Stimulated activated CD4-positive, alpha-beta T cell treated with anti-CD3 and anti-CD28 coated beads, TNF-alpha, amount 100 ng/mL, for 24 hours (primary cell): ENCODE results near the gene HIP1R.
"Not testable (repeated sequence)": the region's sequence is repeated elsewhere in the genome, so short reads cannot be mapped to it uniquely, and the experiment has no call there.

ENCODE experiments used
- DNase-seq, 3 experiments: peaks; one replicate each; pipeline ENCODE4 v3.0.0-alpha.2; 2020; ENCODE audit warnings: low read depth in 3 of 3

HIP1R gene

DNA sequence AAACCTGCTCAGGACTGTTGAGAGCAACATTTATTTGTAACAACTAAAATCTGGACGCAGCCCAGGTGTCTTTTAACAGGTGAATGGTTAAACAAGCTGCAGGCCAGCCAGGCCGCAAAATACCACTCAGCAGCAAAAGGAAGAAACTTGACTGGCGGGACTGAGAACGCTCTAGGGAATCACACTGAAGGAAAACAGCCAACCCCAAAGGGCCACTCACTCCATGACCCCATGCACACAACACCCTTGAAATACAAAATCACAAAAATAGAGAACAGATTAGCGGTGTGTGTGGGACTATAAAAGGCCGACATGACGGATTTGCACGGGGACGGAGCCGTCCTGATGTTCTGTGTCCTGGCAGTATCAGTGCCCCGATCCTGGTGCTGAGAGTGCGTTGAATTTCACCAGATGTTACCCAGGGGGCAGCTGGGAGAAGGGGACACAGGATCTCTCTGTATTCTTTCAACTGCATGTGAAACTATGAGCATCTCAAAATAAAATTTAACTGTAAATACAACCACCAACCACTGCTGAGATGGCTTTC lies 37.6 kb downstream of the HIP1R start:
- no peak for DNase-seq

DNA sequence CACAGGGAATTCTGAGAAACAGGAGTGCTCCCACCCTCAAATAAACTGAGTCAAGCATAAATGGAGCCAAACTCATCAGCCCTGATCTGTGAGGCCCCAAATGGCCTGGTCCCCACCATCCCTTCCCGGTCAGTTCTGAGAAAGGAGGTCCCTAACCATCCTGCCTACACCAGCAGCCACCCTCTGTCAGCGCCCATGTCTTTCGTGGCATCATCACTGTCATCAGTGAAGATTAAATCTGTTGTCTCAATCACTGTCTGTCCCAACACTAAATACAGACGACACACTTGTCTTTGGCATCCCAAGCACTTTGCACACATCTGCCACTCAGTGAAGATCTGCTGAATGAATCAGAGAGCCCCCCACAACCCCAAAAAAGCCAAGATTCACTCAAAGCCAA lies 38.3 kb downstream of the HIP1R start:
- no peak for DNase-seq

DNA sequence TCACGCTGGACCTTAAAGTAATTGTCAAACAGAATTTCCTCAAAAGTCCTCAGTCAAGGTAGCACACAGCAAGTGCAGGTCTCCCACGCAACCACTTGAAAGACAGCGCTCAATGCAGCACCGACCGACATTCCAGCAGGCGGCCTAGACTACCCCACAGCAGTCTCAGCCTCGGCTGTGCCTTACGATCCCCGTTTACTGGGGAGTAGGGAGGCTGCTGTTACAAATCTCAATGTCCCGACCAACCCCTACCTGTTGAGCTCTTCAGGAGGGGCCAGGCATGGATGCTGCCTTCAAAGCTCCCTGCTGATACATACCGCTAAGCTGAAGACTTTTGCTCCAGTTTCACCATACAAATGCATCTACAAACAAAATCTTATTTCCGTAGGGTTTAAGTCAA lies 38.8 kb downstream of the HIP1R start:
- peak in 2 of 3 experiments; percentile 23 to 61 for DNase-seq

DNA sequence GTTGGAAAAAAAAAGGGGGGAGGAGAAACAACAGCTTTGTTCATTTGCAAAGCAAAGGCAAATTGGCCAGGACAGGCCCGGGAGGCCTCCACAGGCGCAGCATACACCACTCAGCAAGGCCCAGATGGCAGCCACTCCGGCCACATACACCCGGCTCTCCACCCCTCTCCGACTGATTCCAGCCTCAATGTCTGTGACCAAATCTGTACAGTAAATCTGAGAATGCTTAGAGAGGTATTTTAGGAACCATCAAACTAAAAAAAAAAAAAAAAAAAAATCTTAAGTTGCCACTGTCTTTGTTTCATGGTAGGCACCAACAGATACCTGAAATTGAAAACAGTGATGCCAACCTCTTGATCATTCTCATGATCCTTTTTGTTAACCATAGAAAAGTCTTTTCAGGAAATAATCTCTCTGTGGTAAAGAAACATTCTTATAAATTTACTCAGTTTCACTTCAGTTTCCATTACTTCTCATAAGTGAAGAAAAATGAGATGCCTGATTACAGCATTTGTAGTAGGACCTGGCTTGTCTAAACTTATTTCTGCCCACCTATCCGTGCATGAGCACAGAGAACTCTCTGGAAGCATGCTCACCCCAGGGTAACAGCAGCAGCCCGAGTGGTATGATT lies 40.4 kb downstream of the HIP1R start:
- DNase-seq, result no peak

DNA sequence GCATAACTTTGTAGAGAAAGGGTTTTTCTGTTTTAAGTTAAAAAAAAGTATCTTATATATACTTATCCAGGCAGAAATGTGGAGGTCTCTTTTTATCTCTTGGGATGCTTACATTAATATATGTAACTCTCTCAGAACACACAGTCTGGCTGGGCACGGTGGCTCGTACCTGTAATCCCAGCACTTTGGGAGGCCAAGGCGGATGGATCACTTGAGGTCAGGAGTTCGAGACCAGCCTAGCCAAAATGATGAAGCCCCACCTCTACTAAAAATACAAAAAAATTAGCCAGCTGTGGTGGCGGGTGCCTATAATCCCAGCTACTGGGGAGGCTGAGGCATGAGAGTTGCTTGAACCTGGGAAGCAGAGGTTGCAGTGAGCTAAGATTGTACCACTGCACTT lies 41.0 kb downstream of the HIP1R start:
- not testable (repeated sequence) for DNase-seq

DNA sequence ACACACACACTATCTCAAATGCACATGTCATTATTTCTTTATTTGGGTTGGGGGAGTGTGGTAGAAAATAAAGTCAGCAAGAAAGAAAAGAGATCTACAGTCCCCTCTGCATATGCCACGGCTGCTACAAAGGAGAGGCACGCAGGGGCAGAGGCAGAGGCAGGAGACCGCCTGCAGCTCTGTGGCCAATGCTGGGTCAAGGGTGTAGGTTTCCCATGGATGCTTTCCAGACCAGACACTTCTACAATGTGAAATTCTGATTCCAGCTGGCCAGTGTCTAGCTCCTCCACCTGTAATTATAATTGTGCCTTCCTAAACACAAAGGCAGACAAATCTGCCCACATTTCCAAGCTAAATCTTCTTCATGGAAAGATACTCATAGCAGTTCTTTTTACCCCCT lies 41.5 kb downstream of the HIP1R start:
- DNase-seq, result no peak

DNA sequence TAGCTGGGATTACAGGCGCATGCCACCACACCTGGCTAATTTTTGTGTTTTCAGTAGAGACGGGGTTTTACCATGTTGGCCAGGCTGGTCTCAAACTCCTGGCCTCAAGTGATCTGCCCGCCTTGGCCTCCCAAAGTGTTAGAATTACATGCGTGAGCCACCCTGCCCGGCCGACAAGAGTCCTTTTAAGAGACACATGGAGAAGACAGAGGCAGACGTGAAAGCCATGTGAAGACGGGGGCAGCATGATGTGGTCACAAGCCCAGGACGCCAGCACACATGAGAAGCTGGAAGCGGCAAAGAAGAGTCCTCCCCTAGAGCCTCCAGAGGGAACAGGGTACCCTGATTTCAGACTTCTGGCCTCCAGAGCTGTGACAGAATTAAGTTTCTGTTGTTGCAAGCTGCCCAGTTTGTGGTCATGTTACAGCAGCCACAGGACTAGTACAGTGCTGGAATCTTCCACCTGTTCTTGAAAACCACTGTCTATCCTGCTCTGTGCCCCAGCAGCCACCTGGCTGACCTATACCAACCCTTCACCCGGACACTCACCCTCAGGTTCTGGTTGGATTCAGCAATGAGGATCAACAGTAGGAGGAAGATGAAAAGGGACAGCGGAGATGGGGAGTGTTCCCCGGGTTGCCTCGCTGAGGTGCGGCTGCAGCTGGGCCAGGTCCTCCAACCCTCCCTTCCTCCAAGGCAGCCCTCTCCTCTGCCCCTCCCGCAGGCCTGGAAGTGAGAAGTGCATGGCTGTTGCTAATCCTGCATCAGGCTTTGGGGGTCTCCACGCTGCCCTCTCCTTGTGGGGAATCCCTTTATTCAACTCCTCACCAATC lies 43.7 kb downstream of the HIP1R start:
- no peak for DNase-seq

DNA sequence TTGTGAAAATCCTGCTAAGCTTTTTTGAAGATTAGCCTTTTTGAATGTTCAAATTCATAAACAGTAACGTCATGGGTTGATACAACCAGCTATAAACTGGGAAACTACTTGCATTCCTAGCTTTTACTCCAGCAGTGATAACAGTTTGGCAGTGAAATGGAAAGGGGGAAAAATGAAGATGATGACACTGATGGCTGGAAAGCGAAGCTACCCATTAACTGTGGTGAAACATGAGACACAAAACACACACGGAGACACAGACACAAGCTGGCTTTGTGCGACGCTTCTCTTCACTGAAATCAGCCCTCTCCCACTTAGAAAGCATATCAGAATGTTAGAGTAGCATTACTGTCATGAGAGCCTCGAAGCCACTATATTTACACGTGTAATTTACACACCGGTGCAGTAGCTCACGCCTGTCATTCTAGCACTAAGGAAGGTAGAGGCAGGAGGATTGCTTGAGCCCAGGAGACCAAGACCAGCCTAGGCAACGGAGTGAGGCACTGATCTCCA lies 45.0 kb downstream of the HIP1R start:
- no peak for DNase-seq

DNA sequence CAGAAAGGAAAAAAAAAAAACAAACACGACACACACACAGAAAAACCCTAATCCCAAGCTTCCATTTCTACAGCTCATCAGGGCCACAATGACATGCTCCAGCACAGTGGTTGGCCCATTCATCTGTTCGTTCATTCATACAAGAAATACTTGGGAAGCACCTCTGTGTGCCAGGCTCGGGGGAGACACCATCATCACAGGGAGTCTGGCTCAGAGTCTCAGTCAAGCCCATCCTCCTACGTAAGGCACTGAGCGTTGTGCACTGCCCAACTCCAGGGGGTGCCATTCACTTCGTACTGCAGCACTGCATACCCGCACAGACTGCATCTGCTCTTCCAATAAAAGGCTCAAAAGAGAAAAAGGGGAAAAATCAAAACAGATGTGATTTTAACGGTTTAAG lies 45.4 kb downstream of the HIP1R start:
- DNase-seq, result no peak

DNA sequence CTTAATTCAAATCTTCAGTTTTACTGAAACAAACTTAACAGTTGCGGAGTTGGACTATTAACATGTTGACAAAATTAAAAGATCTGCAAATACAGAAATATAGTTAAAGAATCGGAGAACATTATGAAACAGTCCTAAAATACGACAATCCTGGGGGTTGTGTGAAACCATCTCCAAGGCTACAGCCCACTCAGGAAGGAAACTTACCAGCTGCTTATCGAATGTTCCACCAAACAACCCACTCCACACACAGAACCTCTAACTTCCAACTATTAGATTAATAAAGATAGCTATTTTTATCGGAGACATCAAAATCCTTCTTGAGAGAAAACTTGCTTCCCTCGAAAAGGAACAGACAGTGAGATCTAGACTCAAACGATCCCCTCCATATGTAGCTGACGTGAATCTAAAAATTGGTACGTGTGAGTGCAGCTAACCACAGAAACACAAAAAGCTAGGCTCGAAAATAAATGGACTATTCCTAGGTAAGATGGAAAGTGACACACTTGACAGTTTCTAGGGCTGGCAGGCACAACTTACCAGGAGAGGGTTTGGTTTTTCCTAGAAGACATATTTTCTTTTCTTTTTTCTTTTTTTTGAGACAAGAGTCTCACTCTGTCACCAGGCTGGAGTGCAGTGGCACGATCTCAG lies 47.8 kb downstream of the HIP1R start:
- DNase-seq, result no peak

DNA sequence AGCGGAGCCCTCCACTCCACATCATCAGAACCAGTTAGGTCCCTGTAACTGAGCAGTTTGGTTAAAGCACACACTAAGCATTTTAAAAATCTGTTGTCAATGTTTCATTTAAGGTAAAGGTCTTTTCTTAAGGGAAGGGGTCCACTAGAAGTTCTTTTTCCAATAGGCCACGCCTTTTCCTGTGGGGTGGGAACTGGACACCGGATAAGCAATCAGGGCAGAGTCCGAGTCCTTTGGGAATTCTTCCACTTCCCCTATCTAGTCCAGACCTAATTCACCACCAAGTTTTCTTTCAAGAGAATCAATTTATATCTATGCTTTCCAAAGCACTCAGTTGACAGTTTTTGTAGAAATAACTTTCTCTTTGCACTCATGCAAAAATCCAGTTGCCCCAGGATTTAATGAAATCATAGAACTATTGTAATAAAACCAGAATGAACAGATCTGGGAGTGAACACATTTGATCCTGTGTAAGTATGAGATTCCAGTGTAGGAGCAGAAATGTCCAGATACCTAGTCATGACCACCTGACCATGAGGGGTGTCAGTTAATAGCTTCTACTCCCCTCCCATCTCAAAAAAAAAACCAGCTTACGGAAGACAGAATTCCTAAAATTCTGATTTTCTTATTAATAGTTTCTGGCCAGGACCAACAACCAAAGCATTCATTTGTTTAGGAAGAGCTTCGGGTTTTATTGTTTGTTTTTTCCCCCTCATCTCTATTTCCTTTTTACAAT lies 49.0 kb downstream of the HIP1R start:
- no peak for DNase-seq

DNA sequence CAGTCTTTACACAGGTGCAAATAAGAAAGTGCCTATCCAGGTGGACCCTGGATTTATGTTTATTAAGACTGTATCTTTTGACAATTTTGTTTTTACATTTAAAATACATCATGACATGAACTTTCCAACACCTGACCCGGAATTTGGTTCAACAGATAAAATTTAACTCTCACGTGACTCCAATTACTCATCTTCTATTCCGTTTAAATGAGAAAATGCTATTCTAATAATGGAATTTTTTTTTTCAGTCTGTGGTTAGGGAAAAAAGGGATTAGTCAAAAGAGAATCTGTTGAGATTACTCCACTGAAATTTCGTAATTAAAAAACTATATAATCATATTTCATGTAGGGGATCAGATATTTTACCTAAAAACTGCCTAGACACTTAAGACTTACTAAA lies 49.6 kb downstream of the HIP1R start:
- no peak for DNase-seq

DNA sequence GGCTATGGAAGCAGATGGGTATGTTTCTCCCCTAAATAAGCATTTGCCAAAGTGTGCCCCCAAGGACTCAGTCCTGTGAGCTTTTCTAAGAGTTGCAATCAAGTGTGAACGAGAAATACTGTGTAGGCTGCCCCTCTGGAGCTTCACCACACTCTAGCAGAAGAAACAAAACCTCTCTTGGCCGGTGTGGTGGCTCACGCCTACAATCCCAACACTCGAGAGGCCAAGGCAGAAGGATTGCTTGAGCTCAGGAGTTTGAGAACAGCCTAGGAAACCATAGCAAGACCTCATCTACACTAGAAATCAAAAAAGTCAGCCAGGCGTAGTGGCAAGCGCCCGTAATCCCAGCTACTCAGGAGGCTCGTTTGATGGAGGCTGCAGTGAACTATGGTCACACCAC lies 50.9 kb downstream of the HIP1R start:
- DNase-seq, result no peak

DNA sequence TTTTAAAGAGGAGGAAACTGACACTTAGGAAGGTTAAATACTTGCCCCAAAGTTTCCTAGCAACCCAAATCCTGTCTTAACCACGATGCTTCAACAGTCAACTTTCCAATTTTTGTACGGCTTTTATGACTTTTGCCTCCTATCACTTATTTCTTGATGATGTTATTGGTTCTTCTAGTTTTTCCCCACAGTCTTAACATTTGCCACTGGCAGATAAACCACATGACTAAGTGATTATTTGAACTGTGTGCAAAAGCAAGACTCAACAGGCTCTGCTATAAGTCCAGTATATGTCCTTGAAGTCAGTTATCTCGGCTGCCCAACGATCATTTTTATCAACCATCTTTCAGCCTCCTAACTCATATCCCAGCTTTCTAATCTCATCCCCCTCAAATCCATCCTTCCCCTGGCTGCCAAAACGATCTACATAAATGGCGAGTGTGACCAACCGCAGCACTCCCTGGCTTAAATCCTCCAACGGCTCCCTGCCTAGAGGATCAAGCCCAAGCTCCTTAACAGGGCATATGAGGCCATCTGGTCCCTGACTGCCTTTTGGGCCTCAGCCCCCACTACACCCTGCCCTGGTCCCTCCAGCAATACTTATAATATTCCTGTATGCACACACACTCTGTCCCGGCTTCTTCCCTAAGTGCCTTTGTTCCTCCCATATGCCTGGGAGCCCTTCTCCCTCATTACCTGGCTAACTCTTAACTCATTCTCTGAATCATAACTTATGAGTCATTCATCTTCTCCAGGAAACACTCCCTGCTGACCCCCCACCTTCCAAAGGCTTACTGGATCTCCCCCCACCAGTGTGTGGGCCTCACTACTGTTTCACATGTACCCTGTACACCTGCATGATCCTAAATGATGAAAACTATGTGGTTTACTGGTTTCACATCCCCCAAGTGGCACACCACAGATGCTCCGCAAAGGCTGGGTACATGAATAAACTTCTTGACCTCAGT lies 51.9 kb downstream of the HIP1R start:
- peak in 1 of 3 experiments; percentile 42 for DNase-seq

DNA sequence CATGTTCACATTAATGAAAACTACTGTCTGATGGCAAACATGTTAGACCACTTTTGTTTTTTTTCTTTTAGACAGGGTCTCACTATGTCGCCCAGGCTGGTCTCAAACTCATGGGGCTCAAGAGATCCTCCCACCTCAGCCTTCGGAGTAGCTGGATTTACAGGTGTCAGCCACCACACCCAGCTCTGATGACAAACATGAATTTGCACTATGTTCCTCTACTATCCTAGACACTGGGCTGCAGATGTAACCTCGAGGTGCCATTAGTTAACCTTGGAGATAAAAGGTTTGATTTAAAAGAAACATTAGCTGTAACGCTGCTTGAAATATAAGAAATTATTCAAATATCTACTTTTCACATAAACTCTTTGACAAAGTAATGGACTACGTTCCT lies 52.6 kb downstream of the HIP1R start:
- DNase-seq, result no peak

DNA sequence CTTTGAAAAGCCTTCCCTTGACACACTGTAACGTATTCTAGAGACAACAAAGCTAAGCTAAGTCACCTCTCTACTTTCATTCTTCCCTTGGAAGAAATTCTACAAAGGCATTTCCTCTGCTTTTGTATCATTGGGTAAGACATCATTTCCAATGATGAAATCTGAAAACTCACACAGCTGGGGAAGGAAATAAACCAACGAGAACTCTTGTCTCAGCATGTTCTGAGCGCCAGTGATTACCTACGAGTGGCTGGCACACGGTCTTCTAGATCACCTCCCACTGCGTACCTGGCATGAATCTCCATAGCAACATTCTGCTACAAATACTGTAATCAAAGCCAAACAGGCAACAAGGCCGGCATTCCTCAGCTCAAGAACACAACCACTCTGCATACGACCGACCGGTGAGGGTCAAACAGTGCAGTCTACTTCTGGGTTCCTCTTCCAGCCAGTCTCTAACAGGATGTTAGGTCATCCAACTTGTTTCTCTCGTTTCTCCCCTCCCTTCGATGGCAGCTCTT lies 53.0 kb downstream of the HIP1R start:
- DNase-seq, result no peak

DNA sequence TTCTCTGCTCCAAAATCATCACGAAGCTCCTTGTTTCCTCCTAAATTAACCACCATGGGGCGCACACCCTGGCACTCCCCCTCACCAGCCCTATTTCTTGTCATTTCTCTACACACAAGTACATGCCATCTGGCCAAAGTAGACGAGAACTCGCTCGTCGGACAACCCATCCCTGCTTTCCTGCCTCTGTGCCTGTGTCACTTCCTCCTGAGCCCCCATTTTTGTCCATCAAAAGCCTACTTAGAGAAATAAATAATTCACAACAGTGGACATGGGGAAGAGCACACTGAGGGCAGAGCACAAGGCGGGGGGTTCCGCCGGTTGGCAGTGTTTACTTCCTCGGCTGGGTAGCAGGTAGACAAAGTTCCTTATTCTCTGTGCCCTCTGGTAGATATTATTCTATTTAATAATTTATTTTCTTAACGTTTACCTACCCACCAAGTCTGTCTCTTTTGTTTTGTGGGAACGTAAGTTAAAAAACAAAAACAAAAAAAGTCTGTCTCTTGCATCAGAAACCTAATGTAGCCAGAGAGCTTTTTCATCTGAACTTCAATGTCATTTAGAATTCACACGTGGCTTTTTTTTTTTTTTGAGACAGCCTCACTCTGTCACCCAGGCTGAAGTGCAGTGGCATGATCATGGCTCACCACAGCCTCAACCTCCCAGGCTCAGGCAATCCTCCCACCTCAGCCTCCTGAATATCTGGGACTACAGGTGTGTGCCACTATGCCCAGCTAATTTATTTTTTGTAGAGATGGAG lies 54.7 kb downstream of the HIP1R start:
- no peak for DNase-seq

DNA sequence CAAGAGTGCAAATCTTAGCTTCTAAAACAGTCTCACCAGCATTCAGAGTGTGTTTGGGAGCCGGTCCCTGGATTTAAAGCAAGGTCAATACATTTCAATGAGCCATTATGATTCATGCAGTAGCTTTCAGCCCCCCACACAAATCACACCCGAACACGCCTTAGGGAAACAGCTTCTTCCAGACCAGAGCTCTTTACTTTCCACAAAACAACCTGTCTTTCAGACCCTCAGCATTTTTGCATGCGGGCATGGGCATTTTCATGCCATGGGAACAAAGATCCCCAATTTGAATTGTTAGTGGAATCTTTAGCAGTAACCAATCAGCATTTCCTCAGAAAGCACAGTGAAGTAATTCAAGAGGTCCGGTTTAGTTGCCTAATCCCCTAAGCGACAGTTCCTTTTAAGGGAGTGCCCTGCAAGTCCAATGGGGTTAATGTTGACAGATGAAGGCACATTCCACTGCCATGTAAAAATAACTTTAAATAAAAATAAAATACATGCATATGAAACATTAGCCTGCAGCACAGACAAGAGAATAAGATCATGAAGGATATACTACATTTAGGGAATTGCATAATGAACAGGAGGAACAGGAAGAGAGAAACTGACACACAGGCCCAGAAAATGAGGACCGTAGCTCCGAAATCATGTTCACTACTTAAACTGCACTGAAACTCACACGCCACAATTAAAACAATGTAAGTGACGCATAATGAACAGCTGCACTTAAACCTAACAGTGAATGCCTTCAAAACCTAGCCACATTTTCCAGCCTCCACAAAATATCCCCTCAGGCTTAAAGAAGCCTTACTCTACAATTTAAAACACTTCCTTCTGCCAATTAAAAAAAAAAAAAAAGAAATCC lies 56.6 kb downstream of the HIP1R start:
- DNase-seq, result no peak

DNA sequence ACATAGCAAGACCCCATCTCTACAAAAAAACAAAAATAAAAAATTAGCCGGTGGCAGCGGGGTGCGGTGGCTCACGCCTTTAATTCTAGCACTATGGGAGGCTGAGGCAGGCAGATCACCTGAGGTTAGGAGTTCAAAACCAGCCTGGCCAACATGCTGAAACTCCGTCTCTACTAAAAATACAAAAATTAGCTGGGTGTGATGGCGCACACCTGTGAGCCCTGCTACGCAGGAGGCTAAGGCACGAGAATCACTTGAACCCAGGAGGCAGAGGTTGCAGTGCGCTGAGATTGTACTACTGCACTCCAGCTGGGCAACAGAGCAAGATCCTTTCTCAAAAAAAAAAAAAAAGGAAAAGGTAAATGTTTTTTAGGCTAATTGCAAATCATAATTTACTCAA lies 57.5 kb downstream of the HIP1R start:
- not testable (repeated sequence) for DNase-seq
